Measurements from ENCODE around the gene HPD. TPM values are rescaled to one million over a fixed set of nuclear protein-coding genes. Genes with fewer than 3 reads are reported as not detected.
A peak's percentile ranks its signal among the peaks of the same experiment; 100 is the strongest.
"Not testable (repeated sequence)": the region's sequence is repeated elsewhere in the genome, so short reads cannot be mapped to it uniquely, and the experiment has no call there.

The HPD gene
- polyA plus RNA-seq, 6 donors from 2014 or later, result not detected

- Mint-ChIP-seq H3K4me1 (peaks cover 17 to 19% (median 18%) of the 10 kb centered on the region in 3 donors), H3K9me3 (no peaks in the 10 kb centered on the region), H3K36me3 (no peaks in the 10 kb centered on the region), H3K4me3 (no peak overlapping the region), H3K27ac (peak overlapping the region in 1 of 6 donors; percentile 52), H3K27me3 (no peaks in the 10 kb centered on the region)
- no peak for ATAC-seq (ENCODE audit: low read depth in 2 of 2)
- DNase-seq, result no peak
These were observed 1.1 kb downstream of the HPD start for GRCh38 chr12:121857322-121858246.

- not testable (repeated sequence) for H3K27me3 Mint-ChIP-seq; ATAC-seq (ENCODE audit: low read depth in 2 of 2); DNase-seq; H3K27ac Mint-ChIP-seq; H3K4me3 Mint-ChIP-seq; H3K36me3 Mint-ChIP-seq; H3K9me3 Mint-ChIP-seq
- H3K4me1 Mint-ChIP-seq, result peaks cover 14 to 19% (median 17%) of the 10 kb centered on the region in 3 donors
These were observed 6.3 kb downstream of the HPD start for GRCh38 chr12:121852392-121852791.

- ATAC-seq (ENCODE audit: low read depth in 2 of 2) (no peak), DNase-seq (no peak)
- no peaks in the 10 kb centered on the region for H3K9me3 Mint-ChIP-seq
- H3K4me3 Mint-ChIP-seq, result no peak overlapping the region
- H3K27ac Mint-ChIP-seq, result no peak overlapping the region
- H3K27me3 Mint-ChIP-seq, result no peaks in the 10 kb centered on the region
- H3K36me3 Mint-ChIP-seq, result no peaks in the 10 kb centered on the region
- peaks cover 6 to 8% (median 6%) of the 10 kb centered on the region in 3 donors for H3K4me1 Mint-ChIP-seq
These were observed 9.0 kb downstream of the HPD start for GRCh38 chr12:121849665-121850064.

GRCh38 chr12:121849211-121849610, 9.4 kb downstream of the HPD start:
- H3K9me3 Mint-ChIP-seq, result no peaks in the 10 kb centered on the region
- peak overlapping the region in 1 of 6 donors; percentile 39 for H3K27ac Mint-ChIP-seq
- DNase-seq (no peak), ATAC-seq (ENCODE audit: low read depth in 2 of 2) (no peak)
- H3K36me3 Mint-ChIP-seq, result no peaks in the 10 kb centered on the region
- H3K27me3 Mint-ChIP-seq, result no peaks in the 10 kb centered on the region
- H3K4me3 Mint-ChIP-seq, result no peak overlapping the region
- peaks cover 6 to 8% (median 6%) of the 10 kb centered on the region in 3 donors for H3K4me1 Mint-ChIP-seq

- H3K4me1 Mint-ChIP-seq, result peaks cover 6 to 8% (median 6%) of the 10 kb centered on the region in 3 donors
- peak overlapping the region in 3 of 6 donors; percentile 19 to 47 (median 39) for H3K27ac Mint-ChIP-seq
- DNase-seq (no peak), ATAC-seq (ENCODE audit: low read depth in 2 of 2) (peak; percentile 66 to 73)
- peak overlapping the region in 3 of 8 donors; percentile 0 to 32 (median 26) for H3K4me3 Mint-ChIP-seq
- no peaks in the 10 kb centered on the region for H3K36me3 Mint-ChIP-seq
- no peaks in the 10 kb centered on the region for H3K27me3 Mint-ChIP-seq
- H3K9me3 Mint-ChIP-seq, result no peaks in the 10 kb centered on the region
These were observed 13.0 kb downstream of the HPD start for GRCh38 chr12:121845701-121846100.

GRCh38 chr12:121843236-121843982, 15.2 kb downstream of the HPD start:
- Mint-ChIP-seq H3K27ac (peak overlapping the region in 3 of 6 donors; percentile 15 to 78 (median 73)), H3K4me3 (peak overlapping the region in 2 of 8 donors; percentile 32 to 46), H3K9me3 (no peaks in the 10 kb centered on the region), H3K36me3 (no peaks in the 10 kb centered on the region), H3K4me1 (peaks cover 20 to 24% (median 22%) of the 10 kb centered on the region in 3 donors), H3K27me3 (no peaks in the 10 kb centered on the region)
- ATAC-seq (ENCODE audit: low read depth in 2 of 2) (no peak), DNase-seq (no peak)

- Mint-ChIP-seq H3K27me3 (no peaks in the 10 kb centered on the region), H3K27ac (peak overlapping the region in 5 of 6 donors; percentile 88 to 97 (median 93)), H3K36me3 (no peaks in the 10 kb centered on the region), H3K9me3 (no peaks in the 10 kb centered on the region), H3K4me1 (peaks cover 12 to 19% (median 16%) of the 10 kb centered on the region in 3 donors), H3K4me3 (peak overlapping the region; percentile 96 to 99 (median 98))
- ATAC-seq (ENCODE audit: low read depth in 2 of 2) (no peak), DNase-seq (no peak)
These were observed 18.5 kb downstream of the HPD start for GRCh38 chr12:121839993-121840761.

- peaks cover 12 to 17% (median 16%) of the 10 kb centered on the region in 3 donors for H3K4me1 Mint-ChIP-seq
- no peaks in the 10 kb centered on the region for H3K27me3 Mint-ChIP-seq
- H3K4me3 Mint-ChIP-seq, result peak overlapping the region; percentile 96 to 99 (median 98)
- DNase-seq (peak; percentile 99), ATAC-seq (ENCODE audit: low read depth in 2 of 2) (peak; percentile 92 to 95)
- peak overlapping the region; percentile 88 to 97 (median 92) for H3K27ac Mint-ChIP-seq
- no peaks in the 10 kb centered on the region for H3K36me3 Mint-ChIP-seq
- H3K9me3 Mint-ChIP-seq, result no peaks in the 10 kb centered on the region
These were observed 19.3 kb downstream of the HPD start for GRCh38 chr12:121839106-121839992.

GRCh38 chr12:121838126-121838525, 20.5 kb downstream of the HPD start:
- Mint-ChIP-seq H3K36me3 (no peaks in the 10 kb centered on the region), H3K4me3 (peak overlapping the region in 3 of 8 donors; percentile 24 to 51 (median 32)), H3K4me1 (peaks cover 12 to 17% (median 16%) of the 10 kb centered on the region in 3 donors), H3K27ac (no peak overlapping the region), H3K27me3 (no peaks in the 10 kb centered on the region), H3K9me3 (no peaks in the 10 kb centered on the region)
- DNase-seq, result no peak
- no peak for ATAC-seq (ENCODE audit: low read depth in 2 of 2)

GRCh38 chr12:121837680-121838079, 21.0 kb downstream of the HPD start:
- Mint-ChIP-seq H3K27ac (no peak overlapping the region), H3K4me1 (peaks cover 12 to 18% (median 17%) of the 10 kb centered on the region in 3 donors), H3K27me3 (no peaks in the 10 kb centered on the region), H3K36me3 (no peaks in the 10 kb centered on the region), H3K4me3 (peak overlapping the region in 3 of 8 donors; percentile 19 to 24 (median 21)), H3K9me3 (no peaks in the 10 kb centered on the region)
- DNase-seq, result no peak
- no peak for ATAC-seq (ENCODE audit: low read depth in 2 of 2)

GRCh38 chr12:121831571-121832245, 27.0 kb downstream of the HPD start:
- no peak for DNase-seq
- Mint-ChIP-seq H3K4me1 (peaks cover 5 to 16% (median 16%) of the 10 kb centered on the region in 3 donors), H3K27ac (peak overlapping the region in 1 of 6 donors; percentile 69), H3K36me3 (peaks cover 0 to 29% of the 10 kb centered on the region in 2 donors), H3K27me3 (no peaks in the 10 kb centered on the region), H3K4me3 (no peak overlapping the region), H3K9me3 (no peaks in the 10 kb centered on the region)
- ATAC-seq (ENCODE audit: low read depth in 2 of 2), result no peak

Measured in naive B cell (primary cell).